Neuronal stem cell (in vitro differentiated cells): ENCODE measurements around the gene CD79A.

Source experiments
- DNase-seq: peaks from one replicate; pipeline ENCODE4 v3.0.0-alpha.2; 2013; ENCODE audit warnings: low spot score
- H2AFZ ChIP-seq: one replicate; pipeline ENCODE4 v1.6.1; 2013; ENCODE audit warnings: mild to moderate bottlenecking, low read length, inconsistent platforms
- H2AK5ac ChIP-seq: 2 replicates; pipeline ENCODE4 v1.6.1; 2013; ENCODE audit warnings: low read depth, mild to moderate bottlenecking, inconsistent platforms, low read length, moderate library complexity, mixed read lengths
- H2BK120ac ChIP-seq: 2 replicates; pipeline ENCODE4 v1.6.1; 2013; ENCODE audit warnings: low read depth, mild to moderate bottlenecking, inconsistent platforms, low read length, moderate library complexity, mixed read lengths
- H2BK12ac ChIP-seq: one replicate; pipeline ENCODE4 v1.6.1; 2013; ENCODE audit warnings: low read length, inconsistent platforms
- H2BK15ac ChIP-seq: 2 replicates; pipeline ENCODE4 v1.6.1; 2013; ENCODE audit warnings: mild to moderate bottlenecking, low read length, inconsistent platforms, mixed read lengths
- H2BK5ac ChIP-seq: one replicate; pipeline ENCODE4 v1.6.1; 2013; ENCODE audit warnings: inconsistent platforms, mild to moderate bottlenecking, low read length, moderate library complexity
- H3K14ac ChIP-seq: one replicate; pipeline ENCODE4 v1.6.1; 2013; ENCODE audit warnings: low read length, inconsistent platforms
- H3K18ac ChIP-seq: 2 replicates; pipeline ENCODE4 v1.6.1; 2013; ENCODE audit warnings: low read length, inconsistent platforms
- H3K23ac ChIP-seq: 2 replicates; pipeline ENCODE4 v1.6.1; 2013; ENCODE audit warnings: low read depth, mild to moderate bottlenecking, mixed read lengths, low read length, inconsistent platforms; ENCODE audit not compliant: poor library complexity
- H3K27ac ChIP-seq: replicated peaks from 3 replicates; pipeline ENCODE4 v1.5.1; 2013; ENCODE audit warnings: low read length, inconsistent platforms
- H3K27me3 ChIP-seq, 3 experiments: 2 replicates each; pipeline ENCODE4 v1.6.1; 2013; ENCODE audit warnings: low read length in 3 of 3, mild to moderate bottlenecking in 2 of 3, inconsistent platforms in 1 of 3, low read depth in 1 of 3, mixed read lengths in 1 of 3, moderate library complexity in 1 of 3; ENCODE audit not compliant: control insufficient read depth in 3 of 3, insufficient read depth in 3 of 3
- H3K36me3 ChIP-seq, 2 donors: replicated peaks in 1 of 2; 2 replicates each; pipeline ENCODE4 v1.6.1; 2013; ENCODE audit warnings: low read length in 2 of 2; ENCODE audit not compliant: control insufficient read depth in 2 of 2, insufficient read depth in 2 of 2
- H3K4ac ChIP-seq: 2 replicates; pipeline ENCODE4 v1.6.1; 2013; ENCODE audit warnings: inconsistent platforms, mild to moderate bottlenecking, low read length, moderate library complexity
- H3K4me1 ChIP-seq, 2 donors: 1 replicate in 1 of 2; 2 replicates in 1 of 2; pipeline ENCODE4 v1.6.1; 2013; ENCODE audit warnings: low read length in 2 of 2, low read depth in 1 of 2; ENCODE audit not compliant: control insufficient read depth in 2 of 2, insufficient read depth in 1 of 2
- H3K4me2 ChIP-seq: one replicate; pipeline ENCODE4 v1.6.1; 2013; ENCODE audit warnings: mild to moderate bottlenecking, low read length, inconsistent platforms; ENCODE audit not compliant: insufficient read depth, poor library complexity, severe bottlenecking
- H3K4me3 ChIP-seq, 2 donors: 2 replicates each; pipeline ENCODE4 v1.5.1; 2013; ENCODE audit warnings: low read length in 2 of 2, mild to moderate bottlenecking in 2 of 2, inconsistent platforms in 1 of 2, moderate library complexity in 1 of 2
- H3K79me1 ChIP-seq: one replicate; pipeline ENCODE4 v1.6.1; 2013; ENCODE audit warnings: low read depth, mild to moderate bottlenecking, inconsistent platforms, low read length, moderate library complexity
- H3K9ac ChIP-seq: one replicate; pipeline ENCODE4 v1.6.1; 2013; ENCODE audit warnings: mild to moderate bottlenecking, low read depth, low read length, inconsistent platforms; ENCODE audit not compliant: poor library complexity
- H3K9me3 ChIP-seq, 2 donors: replicated peaks in 1 of 2; 2 replicates each; pipeline versions ENCODE3 to v1.6.1; 2013; ENCODE audit warnings: low read length in 2 of 2, mild to moderate bottlenecking in 2 of 2, inconsistent platforms in 1 of 2, low read depth in 1 of 2, mixed read lengths in 1 of 2, moderate library complexity in 1 of 2; ENCODE audit not compliant: control insufficient read depth in 2 of 2, insufficient read depth in 1 of 2
- H4K8ac ChIP-seq: one replicate; pipeline ENCODE4 v1.6.1; 2013; ENCODE audit warnings: low read depth, mild to moderate bottlenecking, inconsistent platforms, low read length, moderate library complexity
- H4K91ac ChIP-seq: one replicate; pipeline ENCODE4 v1.6.1; 2013; ENCODE audit warnings: low read length, low read depth, mild to moderate bottlenecking, inconsistent platforms; ENCODE audit not compliant: poor library complexity
- WGBS, 2 donors: extraction: QIAGEN DNeasy Blood & Tissue Kit; methylation state at CpG; one replicate each; pipeline ENCODE4 v1.1.7; 2013; ENCODE audit warnings: missing lambda C conversion rate in 2 of 2, mixed read lengths in 1 of 2; ENCODE audit not compliant: insufficient read length in 2 of 2, insufficient replicate concordance in 1 of 2; ENCODE audit errors: extremely low coverage in 2 of 2; 5-methylcytosine and 5-hydroxymethylcytosine counted together

The CD79A gene

DNA sequence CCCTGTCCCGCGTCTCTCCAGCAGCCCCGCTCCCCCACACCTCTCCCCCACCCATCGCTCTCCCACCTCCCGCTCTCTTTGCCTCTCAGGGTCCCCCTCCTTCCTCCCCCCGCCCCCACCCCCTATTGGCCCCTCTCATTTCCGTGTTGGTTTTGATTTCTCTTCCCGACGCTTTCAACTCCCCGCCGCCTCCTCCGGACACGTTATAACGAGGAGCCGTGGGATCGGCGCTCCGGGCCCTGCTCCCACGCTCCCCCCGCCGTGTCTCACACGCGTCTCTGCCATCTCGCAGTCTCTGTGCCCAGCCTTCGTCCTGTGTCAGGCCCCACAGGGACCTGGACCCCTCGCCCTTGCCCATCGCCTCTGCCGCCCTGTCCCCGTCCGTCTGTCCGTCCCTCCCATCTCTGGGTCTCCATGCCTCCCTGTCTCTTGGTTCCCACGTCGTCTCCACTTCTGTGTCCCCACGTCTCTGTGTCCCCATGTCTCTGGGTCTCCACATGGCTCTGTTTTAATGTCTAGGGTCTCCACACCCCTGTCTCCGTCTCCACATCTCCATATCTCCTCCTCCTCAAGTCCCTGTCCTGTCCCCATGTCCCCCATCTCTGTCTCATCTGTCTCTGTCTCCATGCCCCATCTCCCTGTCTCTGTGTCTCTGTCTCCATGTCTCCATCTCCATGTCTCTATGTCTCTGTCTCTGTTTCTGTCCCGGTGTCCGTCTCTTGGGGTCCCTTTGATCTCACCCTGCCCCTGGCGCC is 38.1 kb downstream of the CD79A start:
- Histone ChIP-seq H3K27ac (no peak overlapping the region), H3K27me3 (peaks cover 38 to 98% (median 84%) of the 10 kb centered on the region in 3 experiments), H3K14ac (peak overlapping the region; percentile 31), H2AK5ac (no peak overlapping the region), H3K9ac (peak overlapping the region; percentile 63), H3K4me2 (no peak overlapping the region), H3K36me3 (peaks cover 0 to 6% of the 10 kb centered on the region in 2 donors), H3K79me1 (peaks cover 6% of the 10 kb centered on the region), H3K23ac (peak overlapping the region; percentile 44), H3K4me1 (peaks cover 0 to 7% of the 10 kb centered on the region in 2 donors), H2BK15ac (peak overlapping the region; percentile 51), H2BK120ac (no peak overlapping the region), H2BK12ac (no peak overlapping the region), H3K4ac (no peak overlapping the region), H3K4me3 (peak overlapping the region in 1 of 2 donors; percentile 40), H4K8ac (no peak overlapping the region), H3K18ac (peak overlapping the region; percentile 70), H2BK5ac (no peak overlapping the region), H4K91ac (no peak overlapping the region), H2AFZ (no peak overlapping the region), H3K9me3 (peaks cover 0 to 20% of the 10 kb centered on the region in 2 donors)
- no peak for DNase-seq
- WGBS, 2 donors: no CpG with 5 or more reads among the region's 38 CpGs

- Histone ChIP-seq H3K4me3 (peak overlapping the region in 1 of 2 donors; percentile 67), H3K9ac (peak overlapping the region; percentile 51), H2BK12ac (peak overlapping the region; percentile 78), H3K4ac (no peak overlapping the region), H3K27me3 (peaks cover 37 to 98% (median 85%) of the 10 kb centered on the region in 3 experiments), H2BK5ac (no peak overlapping the region), H2AFZ (no peak overlapping the region), H2AK5ac (no peak overlapping the region), H2BK15ac (no peak overlapping the region), H4K8ac (no peak overlapping the region), H3K9me3 (peaks cover 0 to 23% of the 10 kb centered on the region in 2 donors), H3K27ac (no peak overlapping the region), H3K23ac (peak overlapping the region; percentile 90), H3K4me1 (peaks cover 0 to 7% of the 10 kb centered on the region in 2 donors), H3K4me2 (no peak overlapping the region), H3K18ac (peak overlapping the region; percentile 46), H3K14ac (peak overlapping the region; percentile 49), H3K36me3 (peaks cover 0 to 6% of the 10 kb centered on the region in 2 donors), H2BK120ac (no peak overlapping the region), H4K91ac (no peak overlapping the region), H3K79me1 (peaks cover 6% of the 10 kb centered on the region)
- no peak for DNase-seq
- no CpG with 5 or more reads among the region's 27 CpGs for WGBS, 2 donors
Measured at GRCh38 chr19:41915776-41916414, 38.8 kb downstream of the CD79A start.

DNA sequence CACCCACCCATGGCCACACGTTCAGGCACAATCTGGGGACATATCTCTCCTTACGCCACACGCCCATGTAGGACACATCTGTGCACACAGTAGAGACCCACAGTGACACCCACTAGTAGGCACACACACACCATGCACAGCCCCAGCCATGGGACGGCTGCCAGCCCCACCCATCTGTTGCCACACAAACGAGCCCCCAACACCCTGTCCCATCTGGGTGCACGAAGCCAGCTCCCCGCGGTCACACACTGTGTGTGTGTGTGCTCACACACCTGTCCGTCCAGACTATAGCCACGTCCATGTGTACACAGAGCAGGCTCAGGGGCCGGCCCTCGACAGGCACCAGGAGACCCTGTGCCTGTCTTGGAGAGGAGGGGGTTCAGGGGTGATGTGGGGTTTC is 40.6 kb downstream of the CD79A start:
- Histone ChIP-seq H2BK5ac (no peak overlapping the region), H3K4me3 (no peak overlapping the region), H3K23ac (no peak overlapping the region), H3K27ac (no peak overlapping the region), H2BK12ac (no peak overlapping the region), H2BK15ac (no peak overlapping the region), H3K79me1 (peaks cover 6% of the 10 kb centered on the region), H3K27me3 (peaks cover 35 to 98% (median 86%) of the 10 kb centered on the region in 3 experiments), H2AK5ac (peak overlapping the region; percentile 73), H3K9ac (no peak overlapping the region), H3K4me1 (peaks cover 0 to 3% of the 10 kb centered on the region in 2 donors), H3K18ac (no peak overlapping the region), H2AFZ (no peak overlapping the region), H3K36me3 (peaks cover 0 to 6% of the 10 kb centered on the region in 2 donors), H3K4ac (no peak overlapping the region), H3K4me2 (no peak overlapping the region), H3K14ac (peak overlapping the region; percentile 60), H4K91ac (no peak overlapping the region), H2BK120ac (peak overlapping the region; percentile 42), H3K9me3 (peaks cover 0 to 23% of the 10 kb centered on the region in 2 donors), H4K8ac (no peak overlapping the region)
- DNase-seq: no peak
- WGBS, 2 donors: no CpG with 5 or more reads among the region's 12 CpGs

DNA sequence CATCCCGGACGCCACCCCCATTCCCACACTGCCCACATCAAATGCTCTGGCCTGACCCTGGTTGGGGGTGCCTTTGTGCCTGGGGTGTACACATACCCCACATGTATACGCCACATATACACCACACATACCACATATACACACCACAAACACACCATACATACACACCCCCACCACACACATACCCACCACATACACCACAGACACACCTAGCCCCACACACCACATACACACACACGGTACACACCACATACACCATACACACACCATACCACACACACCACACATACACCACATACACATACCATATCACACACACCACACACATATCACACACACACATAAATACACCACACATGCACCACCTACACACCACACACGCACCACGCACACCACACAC is 41.0 kb downstream of the CD79A start:
- Histone ChIP-seq H3K4me3 (peak overlapping the region in 1 of 2 donors; percentile 12), H3K14ac (peak overlapping the region; percentile 3), H2BK12ac (no peak overlapping the region), H3K23ac (peak overlapping the region; percentile 22), H3K4ac (no peak overlapping the region), H2AFZ (no peak overlapping the region), H4K8ac (no peak overlapping the region), H4K91ac (no peak overlapping the region), H2BK5ac (no peak overlapping the region), H2AK5ac (peak overlapping the region; percentile 73), H3K4me1 (peaks cover 0 to 3% of the 10 kb centered on the region in 2 donors), H2BK15ac (no peak overlapping the region), H3K9me3 (peaks cover 0 to 25% of the 10 kb centered on the region in 2 donors), H3K9ac (peak overlapping the region; percentile 64), H3K36me3 (peaks cover 0 to 6% of the 10 kb centered on the region in 2 donors), H3K27me3 (peaks cover 37 to 98% (median 87%) of the 10 kb centered on the region in 3 experiments), H3K18ac (no peak overlapping the region), H3K4me2 (no peak overlapping the region), H3K27ac (no peak overlapping the region), H2BK120ac (no peak overlapping the region), H3K79me1 (peaks cover 6% of the 10 kb centered on the region)
- 100% methylated on average over 3 of the region's 6 CpGs; no CpG with 5 or more reads in 1 of the 2 donors for WGBS, 2 donors
- no peak for DNase-seq
